Measurements from ENCODE around the gene LRRC2.

DNA sequence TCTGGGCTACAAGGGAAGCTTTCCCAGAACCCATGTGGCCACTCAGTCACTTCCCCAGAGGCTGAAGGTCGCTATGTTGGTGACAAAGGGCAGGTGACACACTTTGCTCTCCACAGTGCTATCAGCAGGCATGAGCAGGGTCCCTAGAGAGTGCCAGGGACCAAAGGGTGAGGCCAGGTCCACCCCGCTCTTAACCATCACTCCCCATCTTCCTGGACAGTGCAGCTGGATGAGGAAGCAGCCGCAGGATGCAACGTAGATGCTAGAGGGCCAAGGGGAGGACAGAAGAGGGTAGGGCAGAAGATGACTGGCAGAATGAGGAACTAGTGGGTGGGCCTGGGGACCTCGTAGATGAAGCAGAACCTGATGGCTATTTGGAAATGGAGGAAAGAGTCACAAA lies 87.8 kb downstream of the LRRC2 start:
- TF ChIP-seq, protein P1, sequence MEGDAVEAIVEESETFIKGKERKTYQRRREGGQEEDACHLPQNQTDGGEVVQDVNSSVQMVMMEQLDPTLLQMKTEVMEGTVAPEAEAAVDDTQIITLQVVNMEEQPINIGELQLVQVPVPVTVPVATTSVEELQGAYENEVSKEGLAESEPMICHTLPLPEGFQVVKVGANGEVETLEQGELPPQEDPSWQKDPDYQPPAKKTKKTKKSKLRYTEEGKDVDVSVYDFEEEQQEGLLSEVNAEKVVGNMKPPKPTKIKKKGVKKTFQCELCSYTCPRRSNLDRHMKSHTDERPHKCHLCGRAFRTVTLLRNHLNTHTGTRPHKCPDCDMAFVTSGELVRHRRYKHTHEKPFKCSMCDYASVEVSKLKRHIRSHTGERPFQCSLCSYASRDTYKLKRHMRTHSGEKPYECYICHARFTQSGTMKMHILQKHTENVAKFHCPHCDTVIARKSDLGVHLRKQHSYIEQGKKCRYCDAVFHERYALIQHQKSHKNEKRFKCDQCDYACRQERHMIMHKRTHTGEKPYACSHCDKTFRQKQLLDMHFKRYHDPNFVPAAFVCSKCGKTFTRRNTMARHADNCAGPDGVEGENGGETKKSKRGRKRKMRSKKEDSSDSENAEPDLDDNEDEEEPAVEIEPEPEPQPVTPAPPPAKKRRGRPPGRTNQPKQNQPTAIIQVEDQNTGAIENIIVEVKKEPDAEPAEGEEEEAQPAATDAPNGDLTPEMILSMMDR (IDR thresholded peaks at IDR 0.05) = no peak
- TF ChIP-seq POLR2A (IDR thresholded peaks at IDR 0.05) (no peak), EP300 (IDR thresholded peaks at IDR 0.05) (no peak)
